H1 (cell line): ENCODE measurements around the gene TMPRSS12. TPM values are rescaled to one million over a fixed set of nuclear protein-coding genes. Genes with fewer than 3 reads are reported as not detected.

Source experiments
- ASH2L ChIP-seq: fragments of 200-600, 300-600 bp; sonication (generic); IDR thresholded peaks from one replicate; pipeline ENCODE4 v1.7.1; 2017; ENCODE audit warnings: low read length
- CTBP2 ChIP-seq: IDR thresholded peaks from 2 replicates; pipeline ENCODE4 v1.7.0; 2011; ENCODE audit warnings: borderline replicate concordance, mild to moderate bottlenecking, moderate library complexity, mixed read lengths, low read length; ENCODE audit not compliant: insufficient read depth, insufficient read length
- E2F6 ChIP-seq: IDR thresholded peaks from 2 replicates; pipeline ENCODE4 v1.6.1; 2012; ENCODE audit warnings: inconsistent platforms
- EP300 ChIP-seq, 2 experiments: IDR thresholded peaks; 1 replicate in 1 of 2; 2 replicates in 1 of 2; pipeline ENCODE4 v1.6.1; 2011 to 2012; ENCODE audit warnings: low read depth in 2 of 2, low read length in 2 of 2, mild to moderate bottlenecking in 2 of 2, borderline replicate concordance in 1 of 2, inconsistent platforms in 1 of 2, moderate library complexity in 1 of 2
- HDAC2 ChIP-seq, 2 experiments: fragments of 300-600 bp in 1 of 2; sonication (generic) in 1 of 2; IDR thresholded peaks; 2 replicates each; pipeline ENCODE4 v1.6.1; 2011 to 2012; ENCODE audit warnings: low read depth in 2 of 2, low read length in 2 of 2, mild to moderate bottlenecking in 2 of 2, moderate library complexity in 2 of 2, borderline replicate concordance in 1 of 2, inconsistent platforms in 1 of 2
- KDM1A ChIP-seq: fragments of 200-600, 300-600 bp; sonication (generic); IDR thresholded peaks from 2 replicates; pipeline ENCODE4 v1.7.1; 2016; ENCODE audit warnings: mild to moderate bottlenecking, low read length, borderline replicate concordance
- KDM4A ChIP-seq: IDR thresholded peaks from one replicate; pipeline ENCODE4 v1.7.1; 2012; ENCODE audit warnings: low read depth, mild to moderate bottlenecking, moderate library complexity, low read length, inconsistent platforms; ENCODE audit not compliant: severe bottlenecking
- NANOG ChIP-seq: IDR thresholded peaks from 2 replicates; pipeline ENCODE4 v1.6.1; 2011; ENCODE audit warnings: low read length, low read depth, mild to moderate bottlenecking, inconsistent platforms; ENCODE audit not compliant: insufficient read depth, poor library complexity, severe bottlenecking
- POLR2AphosphoS5 ChIP-seq: IDR thresholded peaks from 2 replicates; pipeline ENCODE4 v1.6.1; 2011; ENCODE audit warnings: low read depth, low read length
- RBBP5 ChIP-seq: IDR thresholded peaks from 2 replicates; pipeline ENCODE4 v1.7.1; 2012; ENCODE audit warnings: low read depth, mild to moderate bottlenecking, inconsistent platforms, low read length, moderate library complexity, borderline replicate concordance
- RNF2 ChIP-seq: fragments of 200-900, 300-1000 bp; sonication (generic); IDR thresholded peaks from 2 replicates; pipeline ENCODE4 v1.7.1; 2016; ENCODE audit warnings: borderline replicate concordance, low read depth, mild to moderate bottlenecking, antibody characterized with exemption, low read length; ENCODE audit not compliant: poor library complexity, severe bottlenecking; ENCODE audit errors: missing control alignments
- SAP30 ChIP-seq: fragments of 300-600 bp; sonication (generic); IDR thresholded peaks from 2 replicates; pipeline ENCODE4 v1.7.1; 2012; ENCODE audit warnings: low read length, moderate library complexity, mild to moderate bottlenecking, inconsistent platforms; ENCODE audit not compliant: insufficient read depth, insufficient replicate concordance
- SP1 ChIP-seq: IDR thresholded peaks from 2 replicates; pipeline ENCODE4 v1.6.1; 2011; ENCODE audit warnings: low read depth, low read length
- TAF1 ChIP-seq: IDR thresholded peaks from 2 replicates; pipeline ENCODE4 v1.6.1; 2011; ENCODE audit warnings: mild to moderate bottlenecking, low read depth, low read length
- TEAD4 ChIP-seq: IDR thresholded peaks from 2 replicates; pipeline ENCODE4 v1.6.1; 2012; ENCODE audit warnings: low read depth, low read length, inconsistent platforms, mixed read lengths
- ZNF274 ChIP-seq: IDR thresholded peaks from 2 replicates; pipeline ENCODE4 v1.7.0; 2012; ENCODE audit warnings: low read length, borderline replicate concordance; ENCODE audit errors: extremely low read depth
- polyA plus RNA-seq, 7 experiments: library from polyadenylated mRNA; depleted of rRNA in 3 of 7; stranded (reverse) in 5 of 7; unstranded in 2 of 7; fragments of >200 nt in 5 of 7; fragments of 200-250 nt in 2 of 7; gene quantifications; 1 replicate in 5 of 7; 2 replicates in 1 of 7; 4 replicates in 1 of 7; pipeline versions ENCODE4 v1.2.1 to v1.2.3, GENCODE V29; 2011 to 2013; ENCODE audit warnings: missing spikeins in 2 of 7, mixed read lengths in 2 of 7
- total RNA-seq: library from RNA; stranded (reverse); fragmentation: NEBNext Ultra II Directional; extraction: Animal tissue kit (Norgen Biotek cat#: 25700); gene quantifications from 2 replicates; pipeline ENCODE4 v1.2.1, GENCODE V29; 2021
- TF ChIP-seq, protein P1 (sequence below): IDR thresholded peaks from 2 replicates; pipeline ENCODE4 v1.6.1; 2011; ENCODE audit warnings: low read depth, mild to moderate bottlenecking, low read length; ENCODE audit not compliant: insufficient read depth

TMPRSS12 gene
- total and polyA plus RNA-seq, 2 of the 8 experiments (the other 6 are each of a cell fraction or from before 2014, with no cell fraction given): not detected

- TF ChIP-seq EP300 (IDR thresholded peaks at IDR 0.05; ENCODE audit: borderline replicate concordance in 1 of 2, low read depth in 2 of 2, low read length in 2 of 2) (no peak), KDM1A (peak; percentile 69; the same call in 1 of the 2 replicates), POLR2AphosphoS5 (no peak; the same call in 1 of the 2 replicates), KDM4A (peak; percentile 44), TAF1 (peak; percentile 58), SP1 (no peak), RBBP5 (peak; percentile 68; the same call in 1 of the 2 replicates), TEAD4 (no peak), E2F6 (peak; percentile 97), RNF2 (no peak), SAP30 (no peak), ZNF274 (no peak), CTBP2 (no peak), NANOG (no peak), HDAC2 (IDR thresholded peaks at IDR 0.05; ENCODE audit: borderline replicate concordance in 1 of 2, low read depth in 2 of 2, low read length in 2 of 2) (0 out of 4 replicates have a peak, but pooled peaks of 1 of the 2 experiments have one; percentile 48), ASH2L (peak; percentile 73)
- TF ChIP-seq, protein P1, sequence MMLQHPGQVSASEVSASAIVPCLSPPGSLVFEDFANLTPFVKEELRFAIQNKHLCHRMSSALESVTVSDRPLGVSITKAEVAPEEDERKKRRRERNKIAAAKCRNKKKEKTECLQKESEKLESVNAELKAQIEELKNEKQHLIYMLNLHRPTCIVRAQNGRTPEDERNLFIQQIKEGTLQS: no peak
Measured at GRCh38 chr12:50842637-50843493, at the start of gene TMPRSS12 (continued).
